ENCODE measurements around the gene TTC19.
"Not testable (repeated sequence)": the region's sequence is repeated elsewhere in the genome, so short reads cannot be mapped to it uniquely, and the experiment has no call there.

TTC19 gene

DNA sequence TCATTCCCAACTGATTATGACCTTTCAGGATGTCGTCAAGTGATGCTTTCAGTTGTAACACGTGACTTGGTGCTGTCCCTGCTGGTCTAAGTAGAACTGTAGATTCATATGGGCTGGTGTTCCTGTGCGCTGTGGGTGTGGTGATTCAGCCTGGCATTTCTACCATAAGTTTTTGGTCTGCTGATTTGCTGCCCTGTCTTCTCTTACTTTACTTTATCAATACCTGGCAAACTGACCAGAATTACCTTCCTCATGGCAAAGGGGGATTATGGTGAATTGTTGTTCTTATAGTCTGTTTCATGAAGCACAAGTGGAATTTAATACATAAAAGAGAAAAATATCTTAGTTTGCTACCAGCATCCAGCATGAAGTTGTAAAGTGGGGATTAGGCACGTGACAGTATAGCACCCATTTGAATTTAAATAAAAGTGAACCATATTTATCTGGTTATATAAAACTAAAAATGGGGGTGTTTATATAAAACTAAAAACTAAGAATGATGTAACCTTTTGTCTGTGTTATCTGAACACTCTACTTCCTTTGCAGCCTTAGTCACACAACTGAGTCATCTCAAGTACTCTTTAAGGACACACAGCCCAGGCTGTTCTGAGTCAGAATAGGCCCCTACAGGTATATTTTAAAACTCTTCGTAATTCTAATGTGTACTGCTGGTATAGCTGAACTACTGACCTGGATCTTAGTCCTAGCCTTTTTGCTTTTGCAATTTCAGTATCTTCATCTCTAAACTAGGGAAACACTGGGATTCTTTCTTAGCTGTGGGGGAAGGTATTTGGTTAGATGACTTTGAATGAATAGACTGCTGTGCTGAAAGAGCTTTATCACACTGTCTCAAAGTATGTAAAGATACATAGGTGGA lies 28.3 kb downstream of the TTC19 start:
- Mint-ChIP-seq H3K27ac (peak overlapping the region; percentile 86), H3K4me1 (peaks cover 16% of the 10 kb centered on the region), H3K36me3 (peaks cover 72% of the 10 kb centered on the region), H3K4me3 (no peak overlapping the region), H3K27me3 (no peaks in the 10 kb centered on the region), H3K9me3 (no peaks in the 10 kb centered on the region)
- DNase-seq, result peak; percentile 25
- CTCF ChIA-PET, result no interaction called here

DNA sequence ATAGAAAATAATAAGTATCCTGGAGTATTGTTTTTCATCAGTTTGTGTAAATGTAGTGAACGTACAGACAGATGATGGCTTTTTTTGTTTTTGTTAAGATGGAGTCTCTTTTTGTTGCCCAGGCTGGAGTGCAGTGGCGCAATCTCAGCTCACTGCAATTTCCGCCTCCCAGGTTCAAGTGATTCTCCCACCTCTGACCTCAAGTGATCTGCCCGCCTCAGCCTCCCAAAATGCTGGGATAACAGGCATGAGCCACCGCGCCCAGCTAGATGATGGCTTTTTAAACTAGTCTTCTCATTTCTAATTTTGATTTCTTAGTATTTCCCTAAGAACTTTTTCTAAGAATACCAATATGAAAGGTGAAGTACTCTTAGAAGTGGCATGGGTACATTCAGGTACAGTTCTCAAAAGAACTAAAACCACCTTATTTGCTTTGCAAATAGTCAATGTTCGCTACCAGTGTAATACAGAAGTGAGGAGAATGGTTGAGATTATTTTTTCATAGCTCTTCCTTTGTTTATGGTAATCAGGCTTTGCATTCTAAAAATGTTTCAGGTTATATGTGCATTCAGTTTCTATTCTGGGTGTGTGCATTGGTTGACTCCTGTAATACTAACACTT lies 34.2 kb downstream of the TTC19 start:
- DNase-seq, result no peak
- peaks cover 74% of the 10 kb centered on the region for H3K36me3 Mint-ChIP-seq
- H3K4me1 Mint-ChIP-seq, result peaks cover 8% of the 10 kb centered on the region
- no peak overlapping the region for H3K4me3 Mint-ChIP-seq
- H3K9me3 Mint-ChIP-seq, result no peaks in the 10 kb centered on the region
- H3K27ac Mint-ChIP-seq, result no peak overlapping the region
- CTCF ChIA-PET, result no interaction called here
- H3K27me3 Mint-ChIP-seq, result no peaks in the 10 kb centered on the region

DNA sequence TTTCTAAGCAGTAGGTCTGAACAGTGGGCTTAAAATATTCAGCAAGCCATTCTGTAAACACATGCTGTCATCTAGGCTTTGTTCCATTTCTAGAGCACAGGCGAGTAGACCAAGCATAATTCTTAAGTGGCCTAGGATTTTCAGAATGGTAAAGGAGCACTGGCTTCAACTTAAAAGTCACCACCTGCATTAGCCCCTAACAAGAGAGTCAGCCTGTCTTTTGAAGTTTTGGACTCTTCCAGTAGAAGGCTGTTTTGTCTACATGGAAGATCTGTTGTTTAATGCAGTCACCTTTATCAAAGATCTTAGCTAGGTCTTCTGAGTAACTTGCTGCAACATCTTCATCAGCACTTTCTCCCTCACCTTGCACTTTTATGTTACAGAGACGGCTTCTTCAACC lies 36.6 kb downstream of the TTC19 start:
- CTCF ChIA-PET, result no interaction called here
- H3K27ac Mint-ChIP-seq, result no peak overlapping the region
- DNase-seq, result no peak
- H3K4me3 Mint-ChIP-seq, result no peak overlapping the region
- H3K36me3 Mint-ChIP-seq, result peaks cover 72% of the 10 kb centered on the region
- peaks cover 8% of the 10 kb centered on the region for H3K4me1 Mint-ChIP-seq
- no peaks in the 10 kb centered on the region for H3K9me3 Mint-ChIP-seq
- H3K27me3 Mint-ChIP-seq, result no peaks in the 10 kb centered on the region

DNA sequence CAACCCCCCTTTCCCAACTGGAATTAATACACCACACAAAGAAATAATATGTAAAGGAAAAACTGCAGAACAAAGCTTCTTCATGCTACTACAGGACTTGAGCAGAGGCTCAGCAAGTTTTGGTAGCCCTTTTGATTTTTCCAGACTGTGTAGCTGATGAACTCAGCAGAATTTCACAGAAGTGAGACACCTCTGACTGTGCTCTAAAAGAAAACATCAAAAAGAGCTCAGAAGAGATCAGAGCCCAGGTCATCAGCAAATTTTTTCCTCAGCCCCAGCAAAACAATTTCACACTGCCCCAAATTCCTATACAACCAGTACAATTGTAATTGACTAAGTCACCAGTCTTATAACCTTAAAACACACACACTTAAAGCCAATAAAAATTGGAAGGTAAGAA lies 38.0 kb downstream of the TTC19 start:
- Mint-ChIP-seq H3K27me3 (no peaks in the 10 kb centered on the region), H3K4me1 (peaks cover 8% of the 10 kb centered on the region), H3K27ac (no peak overlapping the region), H3K4me3 (no peak overlapping the region), H3K9me3 (no peaks in the 10 kb centered on the region), H3K36me3 (peaks cover 73% of the 10 kb centered on the region)
- CTCF ChIA-PET, result no interaction called here
- no peak for DNase-seq

DNA sequence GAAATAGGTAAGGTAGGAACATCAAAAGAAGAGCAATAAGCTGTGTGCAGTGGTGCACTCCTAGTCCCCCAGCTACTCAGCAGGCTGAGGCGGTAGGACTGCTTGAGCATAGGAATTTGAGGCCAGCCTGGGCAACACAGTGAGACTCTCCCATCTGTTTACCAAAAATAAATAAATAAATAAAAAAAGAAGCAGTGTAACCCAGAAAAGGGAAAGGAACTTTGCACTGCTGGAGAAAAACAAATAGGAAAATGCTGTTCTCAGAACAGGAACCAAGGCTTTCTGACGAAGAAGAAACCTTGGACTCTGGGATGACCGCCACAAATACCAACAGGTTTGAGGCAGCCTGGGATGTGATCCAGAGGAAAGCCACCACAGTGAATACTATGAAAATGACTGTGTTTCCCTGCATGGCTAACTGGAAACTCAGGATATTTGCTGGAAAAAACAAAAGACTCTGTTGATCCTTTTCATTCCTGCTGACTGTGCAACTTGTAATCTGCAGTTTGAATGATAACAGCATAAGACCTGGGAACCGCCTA lies 41.2 kb downstream of the TTC19 start:
- H3K36me3 Mint-ChIP-seq, result peaks cover 72% of the 10 kb centered on the region
- CTCF ChIA-PET, result no interaction called here
- no peaks in the 10 kb centered on the region for H3K9me3 Mint-ChIP-seq
- no peak for DNase-seq
- H3K27ac Mint-ChIP-seq, result no peak overlapping the region
- H3K27me3 Mint-ChIP-seq, result no peaks in the 10 kb centered on the region
- no peak overlapping the region for H3K4me3 Mint-ChIP-seq
- H3K4me1 Mint-ChIP-seq, result no peaks in the 10 kb centered on the region

DNA sequence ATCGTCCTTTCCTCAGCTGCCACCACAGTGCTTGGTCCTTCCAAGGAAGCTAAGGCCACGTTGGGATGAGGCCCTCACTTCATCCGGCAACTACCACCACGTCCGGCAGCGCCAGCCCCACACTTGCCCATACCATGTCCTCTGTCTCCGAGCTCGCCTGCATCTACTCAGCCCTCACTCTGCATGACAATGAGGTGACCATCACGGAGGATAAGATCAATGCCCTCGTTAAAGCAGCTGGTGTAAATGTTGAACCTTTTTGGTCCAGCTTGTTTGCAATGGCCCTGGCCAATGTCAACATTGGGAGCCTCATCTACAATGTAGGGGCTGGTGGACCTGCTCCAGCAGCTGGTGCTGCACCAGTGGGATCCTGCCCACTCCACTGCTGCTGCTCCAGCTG lies 44.9 kb downstream of the TTC19 start:
- no peak for DNase-seq
- Mint-ChIP-seq H3K4me3 (no peak overlapping the region), H3K9me3 (no peaks in the 10 kb centered on the region), H3K36me3 (peaks cover 62% of the 10 kb centered on the region), H3K27me3 (no peaks in the 10 kb centered on the region), H3K4me1 (peaks cover 3% of the 10 kb centered on the region), H3K27ac (no peak overlapping the region)
- CTCF ChIA-PET, result no interaction called here

DNA sequence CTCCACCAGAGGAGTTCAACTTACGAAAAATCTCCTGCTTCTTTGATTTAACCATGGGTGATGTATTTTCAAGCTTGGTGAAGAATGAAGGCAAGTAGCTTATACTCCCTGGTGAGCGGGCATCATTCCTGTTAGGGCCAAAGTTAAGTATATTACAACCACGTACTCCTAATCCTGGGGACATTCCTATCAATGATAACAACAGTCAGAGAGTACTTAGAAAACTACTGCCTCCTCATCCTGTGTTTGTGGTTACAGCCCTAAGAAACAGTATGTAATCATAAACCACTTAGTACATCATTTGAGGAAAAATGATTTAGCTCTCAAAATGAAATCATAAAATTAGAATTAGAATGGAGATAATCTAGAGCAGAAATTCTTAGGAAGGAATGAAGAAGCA lies 47.3 kb downstream of the TTC19 start:
- Mint-ChIP-seq H3K9me3 (no peaks in the 10 kb centered on the region), H3K4me3 (no peak overlapping the region), H3K27me3 (no peaks in the 10 kb centered on the region), H3K27ac (no peak overlapping the region), H3K4me1 (peaks cover 3% of the 10 kb centered on the region), H3K36me3 (peaks cover 56% of the 10 kb centered on the region)
- CTCF ChIA-PET, result interaction anchor here (1.3 kb wide), 1 partner anchor 13 kb away, joined by 3 read pairs; no protein-coding TSS in a partner anchor
- no peak for DNase-seq

DNA sequence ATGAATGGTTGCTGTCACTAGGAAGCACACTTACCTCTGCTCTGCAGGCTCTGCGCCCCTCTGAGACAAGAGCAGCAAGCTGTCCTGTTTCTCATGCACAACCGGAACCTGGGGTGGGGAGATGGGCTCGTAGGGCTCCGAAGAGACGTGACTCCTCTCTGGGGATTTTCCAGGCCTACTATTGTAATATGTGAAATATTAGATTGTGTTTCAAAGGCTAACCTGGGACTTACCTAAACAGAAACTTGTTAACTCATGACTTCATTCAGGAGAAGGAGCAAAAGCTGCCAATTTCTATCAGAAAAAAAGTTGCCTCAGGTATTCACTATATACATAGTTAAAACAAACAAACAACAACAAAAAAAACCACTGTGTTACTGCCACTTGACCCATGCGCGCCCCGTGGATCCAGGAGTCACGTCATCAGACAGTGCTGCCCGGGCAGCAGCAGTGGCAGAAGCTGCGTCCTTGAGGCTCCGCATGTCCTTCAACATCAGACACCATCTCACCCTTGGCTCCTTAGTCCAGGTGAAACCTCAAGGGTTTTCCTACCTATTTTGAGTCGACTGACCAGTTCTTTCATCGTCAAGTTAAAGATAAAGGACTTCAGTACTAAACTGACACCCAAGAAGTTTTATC lies 49.3 kb downstream of the TTC19 start:
- Mint-ChIP-seq H3K27me3 (no peaks in the 10 kb centered on the region), H3K9me3 (no peaks in the 10 kb centered on the region), H3K27ac (no peak overlapping the region), H3K36me3 (peaks cover 56% of the 10 kb centered on the region), H3K4me3 (no peak overlapping the region), H3K4me1 (peaks cover 3% of the 10 kb centered on the region)
- no peak for DNase-seq
- CTCF ChIA-PET, result no interaction called here

DNA sequence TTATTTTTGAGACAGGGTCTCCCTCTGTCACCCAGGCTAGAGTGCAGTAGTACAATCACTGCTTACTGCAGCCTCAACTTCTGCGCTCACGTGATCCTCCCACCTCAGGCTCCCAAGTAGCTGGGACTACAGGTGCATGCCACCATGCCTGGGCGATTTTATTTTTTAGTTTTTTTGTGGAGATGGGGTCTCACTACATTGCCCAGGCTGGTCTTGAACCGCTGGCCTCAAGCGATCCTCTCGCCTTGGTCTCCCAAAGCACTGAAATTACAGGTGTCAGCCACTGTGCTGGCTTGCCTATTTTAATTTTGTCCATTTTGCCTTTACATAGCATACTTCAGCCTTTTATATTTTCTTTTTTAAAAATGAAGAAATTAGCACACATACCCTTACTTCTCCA lies 51.2 kb downstream of the TTC19 start:
- DNase-seq, result no peak
- Mint-ChIP-seq H3K36me3 (peaks cover 60% of the 10 kb centered on the region), H3K4me1 (peaks cover 3% of the 10 kb centered on the region), H3K9me3 (no peaks in the 10 kb centered on the region), H3K27ac (no peak overlapping the region), H3K4me3 (no peak overlapping the region), H3K27me3 (no peaks in the 10 kb centered on the region)
- CTCF ChIA-PET, result no interaction called here

DNA sequence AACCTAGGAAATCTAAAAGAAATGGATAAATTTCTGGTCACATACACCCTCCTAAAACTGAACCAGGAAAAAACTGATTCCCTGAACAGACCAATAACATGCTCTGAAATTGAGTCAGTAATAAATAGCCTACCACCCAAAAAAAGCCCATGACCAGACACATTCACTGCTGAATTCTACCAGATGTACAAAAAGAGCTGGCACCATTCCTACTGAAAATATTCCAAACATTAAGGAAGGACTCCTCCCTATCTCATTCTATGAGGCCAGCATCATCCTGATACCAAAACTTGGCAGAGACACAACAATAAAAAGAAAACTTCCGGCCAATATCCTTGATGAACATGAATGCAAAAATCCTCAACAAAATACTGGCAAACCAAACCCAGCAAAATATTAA lies 52.9 kb downstream of the TTC19 start:
- Mint-ChIP-seq H3K4me3 (no peak overlapping the region), H3K4me1 (no peaks in the 10 kb centered on the region), H3K9me3 (no peaks in the 10 kb centered on the region), H3K27ac (no peak overlapping the region), H3K27me3 (no peaks in the 10 kb centered on the region), H3K36me3 (peaks cover 52% of the 10 kb centered on the region)
- CTCF ChIA-PET, result no interaction called here
- DNase-seq, result no peak

DNA sequence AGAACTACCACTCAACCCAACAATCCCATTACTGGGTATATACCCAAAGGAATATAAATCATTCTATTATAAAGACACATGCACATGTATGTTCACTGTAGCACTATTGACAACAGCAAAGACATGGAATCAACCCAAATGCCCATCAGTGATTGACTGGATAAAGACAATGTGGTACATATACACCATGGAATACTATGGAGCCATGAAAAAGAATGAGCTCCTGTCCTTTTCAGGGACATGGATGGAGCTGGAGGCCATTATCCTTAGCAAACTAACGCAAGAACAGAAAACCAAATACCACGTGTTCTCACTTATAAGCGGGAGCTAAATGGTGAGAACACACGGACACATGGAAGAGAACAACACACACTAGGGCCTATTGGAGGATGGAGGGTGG lies 55.5 kb downstream of the TTC19 start:
- H3K27ac Mint-ChIP-seq, H3K27me3 Mint-ChIP-seq, DNase-seq, H3K9me3 Mint-ChIP-seq, CTCF ChIA-PET, H3K4me1 Mint-ChIP-seq, H3K4me3 Mint-ChIP-seq: not testable (repeated sequence)
- H3K36me3 Mint-ChIP-seq, result peaks cover 58% of the 10 kb centered on the region

DNA sequence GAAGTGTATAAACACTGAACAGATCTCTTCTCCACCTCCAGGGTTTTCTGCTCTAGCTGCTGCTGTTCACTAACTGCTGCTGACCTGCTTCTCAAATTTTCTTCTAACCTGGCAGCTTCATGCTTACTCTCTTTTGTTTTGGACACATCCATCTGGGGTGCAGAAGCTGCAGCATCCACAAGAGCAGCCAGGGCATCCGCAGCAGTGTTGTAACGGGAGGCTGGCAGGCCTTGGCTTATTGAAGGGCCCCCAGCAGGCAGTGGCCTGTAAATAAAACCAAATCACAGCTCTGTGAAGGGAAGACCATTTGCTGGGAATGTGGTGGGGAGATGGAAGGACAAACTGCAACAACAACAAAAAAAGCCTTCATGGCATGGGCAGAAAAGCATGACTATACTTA lies 62.0 kb downstream of the TTC19 start:
- CTCF ChIA-PET, result no interaction called here
- Mint-ChIP-seq H3K36me3 (peaks cover 58% of the 10 kb centered on the region), H3K4me1 (no peaks in the 10 kb centered on the region), H3K27me3 (no peaks in the 10 kb centered on the region), H3K4me3 (no peak overlapping the region), H3K27ac (no peak overlapping the region), H3K9me3 (no peaks in the 10 kb centered on the region)
- no peak for DNase-seq

DNA sequence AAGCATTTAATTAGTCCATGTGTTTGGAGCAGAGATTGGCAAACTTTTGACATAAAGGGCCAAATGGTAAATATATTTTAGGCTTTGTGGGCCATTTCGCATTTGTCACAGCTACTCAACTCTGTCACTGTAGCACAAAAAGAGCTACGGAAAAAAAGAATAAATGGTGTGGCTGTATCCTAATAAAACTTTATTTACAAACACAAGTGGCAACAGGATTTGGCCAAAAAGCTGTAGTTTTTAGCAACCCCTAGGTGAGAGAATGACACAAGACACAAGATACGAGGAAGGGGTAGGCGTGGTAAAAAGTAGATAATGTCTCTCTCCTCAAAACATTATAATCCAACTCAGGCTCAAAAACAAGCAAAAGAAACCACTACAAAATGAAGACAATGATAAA lies 66.5 kb downstream of the TTC19 start:
- no peak for DNase-seq
- Mint-ChIP-seq H3K4me3 (no peak overlapping the region), H3K9me3 (no peaks in the 10 kb centered on the region), H3K4me1 (no peaks in the 10 kb centered on the region), H3K27ac (no peak overlapping the region), H3K36me3 (peaks cover 66% of the 10 kb centered on the region), H3K27me3 (no peaks in the 10 kb centered on the region)
- CTCF ChIA-PET, result no interaction called here

DNA sequence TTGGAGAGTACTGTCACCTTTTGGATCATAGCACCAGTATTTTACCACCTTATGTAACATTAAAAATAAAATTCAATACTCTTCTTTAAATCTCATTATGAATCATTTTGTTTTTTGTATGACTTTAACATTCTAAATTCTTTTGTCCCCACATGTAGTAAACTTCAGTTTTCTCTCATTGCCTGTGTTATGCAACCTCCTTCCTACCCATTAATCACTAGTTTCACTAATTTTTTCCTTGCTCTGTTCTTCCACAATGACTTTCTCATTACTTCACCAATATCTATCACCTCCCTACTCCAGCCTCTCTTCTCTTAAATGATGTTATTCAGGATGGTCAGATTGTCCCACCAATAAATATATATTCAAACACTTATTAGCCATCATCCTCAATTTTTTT lies 68.7 kb downstream of the TTC19 start:
- no peaks in the 10 kb centered on the region for H3K9me3 Mint-ChIP-seq
- H3K4me1 Mint-ChIP-seq, result no peaks in the 10 kb centered on the region
- DNase-seq, result no peak
- H3K4me3 Mint-ChIP-seq, result no peak overlapping the region
- no peak overlapping the region for H3K27ac Mint-ChIP-seq
- no peaks in the 10 kb centered on the region for H3K27me3 Mint-ChIP-seq
- H3K36me3 Mint-ChIP-seq, result peaks cover 54% of the 10 kb centered on the region
- CTCF ChIA-PET, result no interaction called here

DNA sequence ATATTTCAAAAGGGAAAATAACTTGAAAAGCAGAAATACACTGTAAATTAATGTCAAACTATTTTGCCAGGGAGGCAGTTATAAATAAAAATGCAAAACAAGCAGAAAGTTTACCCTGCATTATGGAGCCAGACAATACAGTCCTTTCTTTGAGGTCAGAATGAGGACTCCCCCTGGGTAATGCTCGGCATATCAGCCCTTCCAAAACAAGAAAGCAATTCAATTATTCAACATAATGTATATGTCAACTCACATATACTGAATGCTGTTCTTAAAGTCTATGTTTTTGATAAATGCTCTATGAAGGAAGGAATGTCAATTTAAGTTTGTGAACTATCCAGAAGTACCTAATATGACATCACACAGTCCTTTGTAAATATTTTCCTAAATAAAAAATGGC lies 72.4 kb downstream of the TTC19 start:
- Mint-ChIP-seq H3K4me1 (no peaks in the 10 kb centered on the region), H3K9me3 (no peaks in the 10 kb centered on the region), H3K27me3 (no peaks in the 10 kb centered on the region), H3K27ac (no peak overlapping the region), H3K4me3 (no peak overlapping the region), H3K36me3 (peaks cover 41% of the 10 kb centered on the region)
- DNase-seq, result no peak
- CTCF ChIA-PET, result no interaction called here
